K562 (cell line): ENCODE measurements around the gene ATXN7L1. TPM values are rescaled to one million over a fixed set of nuclear protein-coding genes. Genes with fewer than 3 reads are reported as not detected.

Source experiments
- ATAC-seq: fragments of 200-7000 bp; cut with Tn5 transposase; 3 replicates; pipeline ENCODE4 v1.9.1; 2020; ENCODE audit warnings: moderate library complexity
- BruUV-seq: library from RNA; stranded (reverse); fragments of 400-500 nt; replicated peaks from 2 replicates; lab custom pipeline; 2021; lab: Mats Ljungman, UMichigan
- CTCF ChIA-PET: fragments of 300-600 bp; formaldehyde crosslinking; extraction: SDS; loops from one replicate; lab custom pipeline; 2021; ENCODE audit warnings: low intra/inter-chr PET ratio; lab: Yijun Ruan, JAX
- POLR2A ChIA-PET: fragments of 300-600, 350-650 bp; sonication (Branson Sonifier 250); formaldehyde crosslinking; extraction: SDS; loops from one replicate; lab custom pipeline; 2021; ENCODE audit warnings: antibody characterized with exemption, inconsistent platforms; lab: Yijun Ruan, JAX
- DNase-seq, 4 experiments: peaks; one replicate each; pipeline versions ENCODE4 v3.0.0 to v3.0.0-alpha.2; 2011 to 2018; ENCODE audit warnings: low spot score in 3 of 4, mixed read lengths in 3 of 4; ENCODE audit errors: extremely low read depth in 1 of 4
- FAIRE-seq: peaks from 2 replicates; lab custom pipeline; 2011; peaks lifted over from hg19 to GRCh38; lab: Jason Lieb, UNC
- H2AFZ ChIP-seq: 2 replicates; pipeline ENCODE4 v1.6.0; 2011; ENCODE audit warnings: low read depth, low read length, control low read depth, inconsistent platforms
- H3K27ac ChIP-seq: fragments of 200-600 bp; 3 replicates; pipeline ENCODE4 v1.8.0; 2011; ENCODE audit warnings: low read depth, mild to moderate bottlenecking, control low read depth, inconsistent platforms, low read length, moderate library complexity, mixed read lengths; ENCODE audit errors: extremely low read depth
- H3K27me3 ChIP-seq, 2 experiments: fragments of 300-600 bp in 1 of 2; 2 replicates in 1 of 2; 3 replicates in 1 of 2; pipeline versions ENCODE4 v1.6.0 to v1.8.0; 2011; ENCODE audit warnings: inconsistent platforms in 2 of 2, low read length in 2 of 2, mild to moderate bottlenecking in 1 of 2, mixed read lengths in 1 of 2, moderate library complexity in 1 of 2; ENCODE audit not compliant: control insufficient read depth in 2 of 2, insufficient read depth in 2 of 2
- H3K36me3 ChIP-seq: fragments of 300-600 bp; 3 replicates; pipeline ENCODE4 v1.8.0; 2011; ENCODE audit warnings: mild to moderate bottlenecking, low read length, inconsistent platforms; ENCODE audit not compliant: control insufficient read depth, insufficient read depth
- H3K4me1 ChIP-seq, 2 experiments: fragments of 200-600 bp in 1 of 2; replicated peaks in 1 of 2; 2 replicates in 1 of 2; 3 replicates in 1 of 2; pipeline versions ENCODE4 v1.5.1 to v1.8.0; 2011; ENCODE audit warnings: inconsistent platforms in 2 of 2, low read length in 2 of 2, mild to moderate bottlenecking in 1 of 2, mixed read lengths in 1 of 2, moderate library complexity in 1 of 2; ENCODE audit not compliant: control insufficient read depth in 2 of 2, insufficient read depth in 2 of 2
- H3K4me2 ChIP-seq: 2 replicates; pipeline ENCODE4 v1.6.1; 2011; ENCODE audit warnings: low read length, control low read depth, inconsistent platforms, mixed read lengths; ENCODE audit not compliant: insufficient read depth
- H3K4me3 ChIP-seq: fragments of 200-600 bp; sonication (generic), shearing (Covaris generic); 2 replicates; pipeline ENCODE4 v1.5.1; 2016; ENCODE audit warnings: control low read depth, inconsistent platforms
- H3K79me2 ChIP-seq: fragments of 200-600 bp; 3 replicates; pipeline ENCODE4 v1.8.0; 2011; ENCODE audit warnings: low read length, inconsistent platforms; ENCODE audit not compliant: control insufficient read depth, insufficient read depth
- H3K9ac ChIP-seq, 2 experiments: 2 replicates each; pipeline versions ENCODE4 v1.6.0 to v1.6.1; 2011; ENCODE audit warnings: low read depth in 2 of 2, low read length in 2 of 2, control low read depth in 1 of 2, inconsistent platforms in 1 of 2, mild to moderate bottlenecking in 1 of 2, mixed read lengths in 1 of 2; ENCODE audit not compliant: insufficient read depth in 1 of 2
- H3K9me1 ChIP-seq: one replicate; pipeline ENCODE4 v1.6.0; 2011; ENCODE audit warnings: inconsistent platforms, mild to moderate bottlenecking, low read length, moderate library complexity; ENCODE audit not compliant: control insufficient read depth, insufficient read depth
- H3K9me3 ChIP-seq: replicated peaks from 2 replicates; pipeline ENCODE4 v1.5.1; 2011; ENCODE audit warnings: low read depth, low read length, inconsistent platforms; ENCODE audit not compliant: control insufficient read depth, insufficient read depth
- H4K20me1 ChIP-seq: replicated peaks from 2 replicates; pipeline ENCODE4 v1.6.1; 2011; ENCODE audit warnings: low read length, inconsistent platforms, mixed read lengths; ENCODE audit not compliant: control insufficient read depth, insufficient read depth
- DACH1 ChIP-seq: fragments of 450-650 bp; IDR thresholded peaks from 2 replicates; pipeline ENCODE4 v1.6.1; 2018; ENCODE audit not compliant: partially characterized antibody
- ELF2 ChIP-seq: fragments of 250-450 bp; sonication (Bioruptor Pico); IDR thresholded peaks from 2 replicates; pipeline ENCODE4 v1.5.0; 2021; ENCODE audit warnings: mild to moderate bottlenecking
- KDM5B ChIP-seq: fragments of 200-600 bp; sonication (generic); IDR thresholded peaks from 2 replicates; pipeline ENCODE4 v1.6.1; 2012; ENCODE audit warnings: low read depth, mild to moderate bottlenecking, moderate library complexity, low read length, control low read depth, inconsistent platforms; ENCODE audit not compliant: insufficient replicate concordance
- MLX ChIP-seq, 2 experiments: fragments of 450-650 bp in 1 of 2; sonication (generic) in 1 of 2; formaldehyde crosslinking; conservative IDR thresholded peaks; 2 replicates each; pipeline versions ENCODE4 v1.4.0 to v1.8.1; 2020 to 2022; ENCODE audit warnings: mild to moderate bottlenecking in 1 of 2, missing genetic modification reagents in 1 of 2
- SREBF2 ChIP-seq: sonication (generic); formaldehyde crosslinking; IDR thresholded peaks from 2 replicates; pipeline ENCODE4 v1.4.0; 2020; ENCODE audit warnings: mild to moderate bottlenecking, missing genetic modification reagents
- ZNF121 ChIP-seq: sonication (generic); formaldehyde crosslinking; conservative IDR thresholded peaks from 2 replicates; pipeline ENCODE4 v1.8.0; 2022; ENCODE audit warnings: missing genetic modification reagents
- ZSCAN29 ChIP-seq: fragments of 450-650 bp; IDR thresholded peaks from 2 replicates; pipeline ENCODE4 v1.6.1; 2017
- WGBS: fragments of 100-300 bp; shearing (Covaris generic); methylation state at CpG from one replicate; pipeline ENCODE4 v1.1.6; 2016; ENCODE audit warnings: low coverage, mixed read lengths; ENCODE audit not compliant: insufficient coverage; ENCODE audit errors: missing lambda C conversion rate; 5-methylcytosine and 5-hydroxymethylcytosine counted together
- in situ Hi-C: fragments of 300-500 bp; cut with MboI; formaldehyde crosslinking; loops from 4 replicates; pipeline ENCODE4 v1.15.0; 2018; ENCODE audit warnings: inconsistent platforms, mixed read lengths
- intact Hi-C: fragments of 100-400 bp; cut with micrococcal nuclease; formaldehyde crosslinking; loops from 2 replicates; pipeline ENCODE4 v1.14.2; 2022
- polyA plus RNA-seq, 8 experiments: library from polyadenylated mRNA; depleted of rRNA in 4 of 8; stranded (reverse) in 5 of 8; unstranded in 3 of 8; fragments of >200 nt; fragmentation: Nextera tagmentation in 2 of 8; fragmentation: Illumina TruSeq in 1 of 8; extraction: Ambion mirVana in 2 of 8; extraction: Trizol in 1 of 8; gene quantifications; 2 replicates each; pipeline versions ENCODE4 v1.2.1 to v1.2.3, GENCODE V29; 2011 to 2014; ENCODE audit warnings: inconsistent platforms in 1 of 8, missing spikeins in 1 of 8
- total RNA-seq, 7 experiments: library from RNA; depleted of rRNA in 6 of 7; stranded (reverse); fragments of >200 nt in 6 of 7; fragmentation: Illumina TruSeq in 2 of 7; extraction: Trizol in 2 of 7; gene quantifications; 2 replicates each; pipeline versions ENCODE4 v1.2.1 to v1.2.3, GENCODE V29; 2011 to 2021; ENCODE audit warnings: low replicate concordance in 1 of 7

ATXN7L1 gene
- total and polyA plus RNA-seq, 9 of the 15 experiments (the other 6 are each of a cell fraction or from before 2014, with no cell fraction given), result 6.6 to 13.7 (median 10.7) TPM

GRCh38 chr7:105748701-105749100 is 127.7 kb downstream of the ATXN7L1 start:
- intact Hi-C loops, result no loop called here
- ChIA-PET CTCF (interaction anchor here (0.6 kb wide), 1 partner anchor 11 kb away, joined by 4 read pairs; no protein-coding TSS in a partner anchor), POLR2A (interaction anchor here (0.6 to 1.7 kb wide), 4 partner anchors 10 to 1126 kb away, joined by 3 to 5 read pairs (median 3); no protein-coding TSS in a partner anchor)
- WGBS, result 3% methylated on average over 4 of the region's 4 CpGs
- Histone ChIP-seq H3K4me3 (no peak overlapping the region), H2AFZ (no peak overlapping the region), H3K9ac (no peak overlapping the region), H3K9me1 (peaks cover 6% of the 10 kb centered on the region), H3K27ac (no peak overlapping the region), H3K4me1 (no peaks in the 10 kb centered on the region), H4K20me1 (peaks cover 6% of the 10 kb centered on the region), H3K79me2 (no peaks in the 10 kb centered on the region), H3K9me3 (no peaks in the 10 kb centered on the region), H3K36me3 (no peaks in the 10 kb centered on the region), H3K27me3 (peaks cover 2 to 32% of the 10 kb centered on the region in 2 experiments; a peak in 3 of 5 replicates), H3K4me2 (no peak overlapping the region)
- in situ Hi-C loops, result no loop called here
- TF ChIP-seq KDM5B, result no peak
- no peak for TF ChIP-seq ELF2 (CRISPR knock-in tag)
- no peak for TF ChIP-seq SREBF2 (CRISPR knock-in tag)
- no peak for TF ChIP-seq ZNF121
- no peak for TF ChIP-seq MLX (CRISPR knock-in tag; conservative IDR thresholded peaks at IDR 0.05)
- no peak for TF ChIP-seq ZSCAN29
- TF ChIP-seq DACH1, result no peak
- no TSS peak for BruUV-seq
- FAIRE-seq (no peak), ATAC-seq (0 out of 3 replicates have a peak, but pooled peaks have one; percentile 24), DNase-seq (no peak)
